IPS-15b (cell line): ENCODE data around the gene DOCK9.

Experiments
- H3K27me3 ChIP-seq: one replicate; pipeline ENCODE4 v1.6.1; 2013; ENCODE audit warnings: low read length; ENCODE audit not compliant: control insufficient read depth, insufficient read depth
- H3K36me3 ChIP-seq: one replicate; pipeline ENCODE4 v1.6.1; 2013; ENCODE audit warnings: low read length; ENCODE audit not compliant: control insufficient read depth, insufficient read depth
- H3K4me1 ChIP-seq: one replicate; pipeline ENCODE4 v1.6.1; 2013; ENCODE audit warnings: mild to moderate bottlenecking, low read length; ENCODE audit not compliant: control insufficient read depth, insufficient read depth
- H3K4me3 ChIP-seq: one replicate; pipeline ENCODE4 v1.5.1; 2013; ENCODE audit warnings: low read depth, low read length
- H3K9ac ChIP-seq: one replicate; pipeline ENCODE4 v1.6.1; 2013; ENCODE audit warnings: low read depth, mild to moderate bottlenecking, low read length
- H3K9me3 ChIP-seq: one replicate; pipeline ENCODE4 v1.6.1; 2013; ENCODE audit warnings: mild to moderate bottlenecking, low read length; ENCODE audit not compliant: control insufficient read depth, insufficient read depth

Gene DOCK9

GRCh38 chr13:98939660-98940191, 38.1 kb downstream of the DOCK9 start:
- no peaks in the 10 kb centered on the region for H3K27me3 ChIP-seq
- no peaks in the 10 kb centered on the region for H3K36me3 ChIP-seq
- H3K4me1 ChIP-seq = peaks cover 14% of the 10 kb centered on the region
- no peak overlapping the region for H3K9ac ChIP-seq
- no peak overlapping the region for H3K4me3 ChIP-seq
- H3K9me3 ChIP-seq = no peaks in the 10 kb centered on the region

- Histone ChIP-seq H3K27me3 (no peaks in the 10 kb centered on the region), H3K9me3 (peaks cover 3% of the 10 kb centered on the region), H3K4me3 (no peak overlapping the region), H3K9ac (no peak overlapping the region), H3K36me3 (no peaks in the 10 kb centered on the region), H3K4me1 (peaks cover 14% of the 10 kb centered on the region)
Observed at GRCh38 chr13:98938801-98939200, 39.1 kb downstream of the DOCK9 start.

DNA sequence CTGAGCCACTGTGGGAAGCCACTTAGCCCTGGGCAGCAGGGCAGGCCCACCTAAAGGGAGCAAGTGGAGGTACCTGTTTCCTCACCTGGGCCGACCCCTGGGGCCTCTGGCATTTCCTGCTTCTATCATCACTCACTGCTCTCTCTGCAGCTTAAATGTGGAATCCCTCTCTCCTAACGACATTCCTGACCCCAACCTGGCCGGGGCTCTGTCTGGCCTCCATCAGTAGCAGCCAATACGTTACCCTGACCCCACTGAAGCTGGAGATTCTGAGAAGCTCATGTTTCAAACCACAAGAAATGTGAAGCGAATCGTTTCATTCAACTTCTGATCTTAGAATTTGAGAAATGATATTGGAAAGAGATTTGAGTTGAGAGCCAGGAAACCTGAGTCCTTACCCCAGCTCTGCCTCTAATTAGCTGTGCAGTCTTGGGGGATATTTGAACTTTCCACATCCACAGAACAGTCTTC, 39.9 kb downstream of the DOCK9 start:
- Histone ChIP-seq H3K9ac (no peak overlapping the region), H3K4me1 (peaks cover 14% of the 10 kb centered on the region), H3K36me3 (no peaks in the 10 kb centered on the region), H3K4me3 (no peak overlapping the region), H3K9me3 (peaks cover 3% of the 10 kb centered on the region), H3K27me3 (no peaks in the 10 kb centered on the region)

- H3K36me3 ChIP-seq = no peaks in the 10 kb centered on the region
- H3K9me3 ChIP-seq = peaks cover 3% of the 10 kb centered on the region
- no peak overlapping the region for H3K9ac ChIP-seq
- H3K27me3 ChIP-seq = no peaks in the 10 kb centered on the region
- peaks cover 17% of the 10 kb centered on the region for H3K4me1 ChIP-seq
- no peak overlapping the region for H3K4me3 ChIP-seq
Observed at GRCh38 chr13:98934243-98934642, 43.6 kb downstream of the DOCK9 start.

GRCh38 chr13:98930151-98930591, 47.7 kb downstream of the DOCK9 start:
- Histone ChIP-seq H3K27me3 (no peaks in the 10 kb centered on the region), H3K9ac (no peak overlapping the region), H3K36me3 (no peaks in the 10 kb centered on the region), H3K4me3 (no peak overlapping the region), H3K4me1 (peaks cover 14% of the 10 kb centered on the region), H3K9me3 (peaks cover 3% of the 10 kb centered on the region)

GRCh38 chr13:98927951-98928927, 49.6 kb downstream of the DOCK9 start:
- Histone ChIP-seq H3K9ac (no peak overlapping the region), H3K27me3 (no peaks in the 10 kb centered on the region), H3K9me3 (no peaks in the 10 kb centered on the region), H3K4me3 (no peak overlapping the region), H3K36me3 (no peaks in the 10 kb centered on the region), H3K4me1 (peaks cover 14% of the 10 kb centered on the region)

- Histone ChIP-seq H3K27me3 (no peaks in the 10 kb centered on the region), H3K4me1 (peaks cover 14% of the 10 kb centered on the region), H3K9me3 (no peaks in the 10 kb centered on the region), H3K9ac (no peak overlapping the region), H3K4me3 (no peak overlapping the region), H3K36me3 (no peaks in the 10 kb centered on the region)
Observed at GRCh38 chr13:98925949-98926348, 51.9 kb downstream of the DOCK9 start.

DNA sequence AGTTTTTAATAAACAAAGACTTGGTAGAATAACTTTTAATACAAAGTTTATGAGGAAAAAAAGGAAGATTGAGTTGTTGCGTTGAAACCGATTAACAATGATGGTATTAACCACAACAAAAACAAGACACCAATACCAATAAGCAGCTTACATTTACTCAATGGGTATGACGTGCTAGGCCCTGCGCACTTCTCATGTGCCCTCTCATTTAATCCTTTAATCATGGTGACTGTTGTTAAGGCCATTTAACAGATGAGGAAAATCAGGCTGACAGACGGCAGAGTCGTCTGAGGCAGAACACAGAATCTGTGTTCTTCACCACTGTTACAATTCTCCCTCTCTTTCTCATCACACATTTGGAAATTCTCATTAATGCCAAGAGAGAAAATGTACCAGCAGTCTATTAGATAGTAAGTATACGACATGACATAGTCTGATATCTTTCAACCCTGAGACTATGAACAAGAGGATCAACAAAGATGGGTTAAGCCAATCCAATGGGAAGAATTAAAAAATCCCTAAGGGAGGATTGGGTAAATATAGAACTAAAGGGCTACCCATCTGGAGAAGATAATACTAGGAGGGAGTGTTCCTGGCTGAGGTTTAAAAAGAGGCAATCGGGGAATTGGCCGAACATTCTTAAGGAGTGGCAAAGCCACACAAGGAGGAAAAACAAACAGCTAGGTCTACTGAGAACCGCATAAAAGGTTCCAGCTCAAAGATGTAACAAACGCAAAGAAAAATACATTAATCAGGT, 54.0 kb downstream of the DOCK9 start:
- peaks cover 11% of the 10 kb centered on the region for H3K4me1 ChIP-seq
- H3K9ac ChIP-seq = no peak overlapping the region
- no peaks in the 10 kb centered on the region for H3K27me3 ChIP-seq
- H3K9me3 ChIP-seq = no peaks in the 10 kb centered on the region
- no peaks in the 10 kb centered on the region for H3K36me3 ChIP-seq
- H3K4me3 ChIP-seq = no peak overlapping the region

DNA sequence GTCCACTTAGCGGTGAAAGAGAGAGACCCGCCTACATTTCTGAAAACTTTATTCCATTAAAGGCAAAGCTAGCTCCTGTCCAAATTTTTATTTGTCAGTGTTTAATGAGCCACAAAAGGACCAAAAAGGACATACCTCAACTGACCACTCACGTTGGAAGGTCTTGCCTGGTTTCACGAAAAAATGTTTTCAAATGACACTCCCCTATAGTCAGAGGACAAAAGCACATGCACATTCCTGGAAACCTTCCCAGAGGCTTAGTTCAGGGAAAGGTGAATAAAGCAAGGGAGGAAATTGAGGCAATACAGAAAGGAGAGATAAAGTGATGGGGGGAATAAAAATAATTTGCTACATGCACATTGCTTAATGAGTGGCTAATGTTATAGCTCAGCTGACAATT, 55.6 kb downstream of the DOCK9 start:
- H3K9me3 ChIP-seq = no peaks in the 10 kb centered on the region
- no peak overlapping the region for H3K4me3 ChIP-seq
- H3K36me3 ChIP-seq = no peaks in the 10 kb centered on the region
- peaks cover 7% of the 10 kb centered on the region for H3K4me1 ChIP-seq
- no peaks in the 10 kb centered on the region for H3K27me3 ChIP-seq
- no peak overlapping the region for H3K9ac ChIP-seq

- H3K4me3 ChIP-seq = no peak overlapping the region
- no peaks in the 10 kb centered on the region for H3K27me3 ChIP-seq
Observed at GRCh38 chr13:98921786-98922185, 56.1 kb downstream of the DOCK9 start.

GRCh38 chr13:98921015-98921580, 56.8 kb downstream of the DOCK9 start:
- Histone ChIP-seq H3K4me1 (peaks cover 5% of the 10 kb centered on the region), H3K36me3 (no peaks in the 10 kb centered on the region), H3K9me3 (no peaks in the 10 kb centered on the region), H3K27me3 (no peaks in the 10 kb centered on the region), H3K4me3 (no peak overlapping the region), H3K9ac (no peak overlapping the region)

More at GRCh38 chr13:98921786-98922185, 56.1 kb downstream of the DOCK9 start:
- no peaks in the 10 kb centered on the region for H3K36me3 ChIP-seq
- no peak overlapping the region for H3K9ac ChIP-seq
- no peaks in the 10 kb centered on the region for H3K9me3 ChIP-seq
- H3K4me1 ChIP-seq = peaks cover 7% of the 10 kb centered on the region
